HEK293 (cell line): Measurements from ENCODE around the gene SMIM17.

ENCODE experiments used
- CTCF ChIA-PET: fragments of 350-600 bp; formaldehyde crosslinking; extraction: SDS; loops from one replicate; lab custom pipeline; 2021; ENCODE audit warnings: antibody characterized with exemption; lab: Yijun Ruan, JAX
- POLR2A ChIA-PET: fragments of 300-600 bp; formaldehyde crosslinking; extraction: SDS; loops from one replicate; lab custom pipeline; 2020; ENCODE audit warnings: antibody characterized with exemption, inconsistent platforms; lab: Yijun Ruan, JAX
- H3K27ac ChIP-seq: fragments of 200-500 bp; sonication (Bioruptor generic); 2 replicates; pipeline ENCODE4 v1.5.1; 2014; ENCODE audit warnings: low read depth, low read length, control low read depth, inconsistent platforms; ENCODE audit errors: extremely low read depth
- H3K36me3 ChIP-seq, 2 experiments: fragments of 200-500 bp in 1 of 2; sonication (Bioruptor generic) in 1 of 2; 1 replicate in 1 of 2; 2 replicates in 1 of 2; pipeline ENCODE4 v1.5.1; 2014 to 2017; ENCODE audit warnings: inconsistent platforms in 2 of 2, low read length in 2 of 2; ENCODE audit not compliant: control insufficient read depth in 2 of 2, insufficient read depth in 1 of 2
- H3K4me1 ChIP-seq: fragments of 200-500 bp; sonication (Bioruptor generic); 2 replicates; pipeline ENCODE4 v1.5.1; 2014; ENCODE audit warnings: mild to moderate bottlenecking, low read length, inconsistent platforms; ENCODE audit not compliant: control insufficient read depth, insufficient read depth
- H3K4me3 ChIP-seq: 2 replicates; pipeline ENCODE4 v1.5.1; 2011; ENCODE audit warnings: low read depth, mild to moderate bottlenecking, control low read depth, low read length, moderate library complexity
- H3K9me3 ChIP-seq: fragments of 200-500 bp; sonication (Bioruptor generic); 2 replicates; pipeline ENCODE4 v1.5.1; 2014; ENCODE audit warnings: low read depth, low read length, inconsistent platforms; ENCODE audit not compliant: control insufficient read depth, insufficient read depth
- FEZF1 ChIP-seq: fragments of 450-650 bp; formaldehyde crosslinking; IDR thresholded peaks from 2 replicates; pipeline ENCODE4 v1.5.1; 2016; ENCODE audit warnings: missing biosample characterization, missing genetic modification characterization
- GLI4 ChIP-seq: fragments of 450-650 bp; formaldehyde crosslinking; IDR thresholded peaks from 2 replicates; pipeline ENCODE4 v1.5.1; 2016; ENCODE audit warnings: missing biosample characterization, missing genetic modification characterization
- GLIS1 ChIP-seq: fragments of 450-650 bp; formaldehyde crosslinking; IDR thresholded peaks from 2 replicates; pipeline ENCODE4 v1.5.1; 2016; ENCODE audit warnings: missing biosample characterization, missing genetic modification characterization
- KLF1 ChIP-seq: fragments of 450-650 bp; formaldehyde crosslinking; IDR thresholded peaks from 2 replicates; pipeline ENCODE4 v1.5.1; 2016; ENCODE audit warnings: missing biosample characterization, missing genetic modification characterization
- KLF8 ChIP-seq: fragments of 450-650 bp; formaldehyde crosslinking; IDR thresholded peaks from 2 replicates; pipeline ENCODE4 v1.5.1; 2016; ENCODE audit warnings: missing biosample characterization, missing genetic modification characterization
- KLF9 ChIP-seq: fragments of 450-650 bp; formaldehyde crosslinking; IDR thresholded peaks from 2 replicates; pipeline ENCODE4 v1.5.1; 2016; ENCODE audit warnings: missing biosample characterization, missing genetic modification characterization, low read depth
- SP7 ChIP-seq: fragments of 450-650 bp; formaldehyde crosslinking; IDR thresholded peaks from 2 replicates; pipeline ENCODE4 v1.5.1; 2016; ENCODE audit warnings: missing biosample characterization, missing genetic modification characterization
- ZBTB20 ChIP-seq: fragments of 450-650 bp; formaldehyde crosslinking; IDR thresholded peaks from 2 replicates; pipeline ENCODE4 v1.5.1; 2016; ENCODE audit warnings: missing biosample characterization, missing genetic modification characterization
- ZFHX2 ChIP-seq: fragments of 450-650 bp; formaldehyde crosslinking; conservative IDR thresholded peaks from 2 replicates; pipeline ENCODE4 v1.5.1; 2016; ENCODE audit warnings: missing biosample characterization, missing genetic modification characterization
- ZNF23 ChIP-seq: fragments of 450-650 bp; formaldehyde crosslinking; IDR thresholded peaks from 2 replicates; pipeline ENCODE4 v1.5.1; 2016; ENCODE audit warnings: missing biosample characterization, missing genetic modification characterization, borderline replicate concordance
- ZNF239 ChIP-seq: fragments of 450-650 bp; formaldehyde crosslinking; IDR thresholded peaks from 2 replicates; pipeline ENCODE4 v1.5.1; 2016; ENCODE audit warnings: missing biosample characterization, missing genetic modification characterization
- ZNF311 ChIP-seq: fragments of 450-650 bp; formaldehyde crosslinking; IDR thresholded peaks from 2 replicates; pipeline ENCODE4 v1.5.1; 2017; ENCODE audit warnings: missing biosample characterization, missing genetic modification characterization, borderline replicate concordance
- ZNF366 ChIP-seq: fragments of 450-650 bp; formaldehyde crosslinking; conservative IDR thresholded peaks from 2 replicates; pipeline ENCODE4 v1.5.1; 2016; ENCODE audit warnings: missing biosample characterization, missing genetic modification characterization
- ZNF514 ChIP-seq: fragments of 450-650 bp; formaldehyde crosslinking; IDR thresholded peaks from 2 replicates; pipeline ENCODE4 v1.5.1; 2016; ENCODE audit warnings: missing biosample characterization, missing genetic modification characterization
- ZNF600 ChIP-seq: fragments of 450-650 bp; formaldehyde crosslinking; IDR thresholded peaks from 2 replicates; pipeline ENCODE4 v1.5.1; 2016; ENCODE audit warnings: missing biosample characterization, missing genetic modification characterization
- ZNF610 ChIP-seq: fragments of 450-650 bp; formaldehyde crosslinking; IDR thresholded peaks from 2 replicates; pipeline ENCODE4 v1.5.1; 2016; ENCODE audit warnings: missing biosample characterization, missing genetic modification characterization, borderline replicate concordance
- ZNF654 ChIP-seq: fragments of 450-650 bp; formaldehyde crosslinking; IDR thresholded peaks from 2 replicates; pipeline ENCODE4 v1.5.1; 2016; ENCODE audit warnings: low read depth, missing biosample characterization, missing genetic modification characterization
- ZNF785 ChIP-seq: fragments of 450-650 bp; formaldehyde crosslinking; IDR thresholded peaks from 2 replicates; pipeline ENCODE4 v1.5.1; 2016; ENCODE audit warnings: missing biosample characterization, missing genetic modification characterization
- ZNF792 ChIP-seq: fragments of 450-650 bp; formaldehyde crosslinking; IDR thresholded peaks from 2 replicates; pipeline ENCODE4 v1.5.1; 2016; ENCODE audit warnings: missing biosample characterization, missing genetic modification characterization
- ZSCAN16 ChIP-seq: fragments of 450-650 bp; formaldehyde crosslinking; IDR thresholded peaks from 2 replicates; pipeline ENCODE4 v1.5.1; 2016; ENCODE audit warnings: missing biosample characterization, missing genetic modification characterization
- ZSCAN30 ChIP-seq: fragments of 450-650 bp; IDR thresholded peaks from 2 replicates; pipeline ENCODE4 v1.5.1; 2018; ENCODE audit warnings: missing biosample characterization, mild to moderate bottlenecking, missing genetic modification characterization, moderate library complexity
- ZXDB ChIP-seq: fragments of 450-650 bp; formaldehyde crosslinking; IDR thresholded peaks from 2 replicates; pipeline ENCODE4 v1.5.1; 2016; ENCODE audit warnings: missing biosample characterization, missing genetic modification characterization
- TF ChIP-seq, protein P1 (sequence below): fragments of 450-650 bp; IDR thresholded peaks from 2 replicates; pipeline ENCODE4 v1.5.1; 2018; ENCODE audit warnings: missing biosample characterization, mild to moderate bottlenecking, missing genetic modification characterization
- TF ChIP-seq, protein P2 (sequence below): fragments of 450-650 bp; formaldehyde crosslinking; optimal IDR thresholded peaks from 2 replicates; pipeline ENCODE3; 2016; ENCODE audit warnings: missing biosample characterization, mild to moderate bottlenecking, missing genetic modification characterization
- TF ChIP-seq, protein P3 (sequence below): fragments of 450-650 bp; formaldehyde crosslinking; IDR thresholded peaks from 2 replicates; pipeline ENCODE4 v1.5.1; 2016; ENCODE audit warnings: missing biosample characterization, missing genetic modification characterization
- TF ChIP-seq, protein P4 (sequence below): fragments of 450-650 bp; formaldehyde crosslinking; IDR thresholded peaks from 2 replicates; pipeline ENCODE4 v1.5.1; 2016; ENCODE audit warnings: missing biosample characterization, missing genetic modification characterization
- TF ChIP-seq, protein P5 (sequence below): fragments of 450-650 bp; formaldehyde crosslinking; IDR thresholded peaks from 2 replicates; pipeline ENCODE4 v1.5.1; 2017; ENCODE audit warnings: missing biosample characterization, missing genetic modification characterization
- TF ChIP-seq, protein P6 (sequence below): fragments of 450-650 bp; formaldehyde crosslinking; IDR thresholded peaks from 2 replicates; pipeline ENCODE4 v1.5.1; 2016; ENCODE audit warnings: missing biosample characterization, missing genetic modification characterization

SMIM17 gene

DNA sequence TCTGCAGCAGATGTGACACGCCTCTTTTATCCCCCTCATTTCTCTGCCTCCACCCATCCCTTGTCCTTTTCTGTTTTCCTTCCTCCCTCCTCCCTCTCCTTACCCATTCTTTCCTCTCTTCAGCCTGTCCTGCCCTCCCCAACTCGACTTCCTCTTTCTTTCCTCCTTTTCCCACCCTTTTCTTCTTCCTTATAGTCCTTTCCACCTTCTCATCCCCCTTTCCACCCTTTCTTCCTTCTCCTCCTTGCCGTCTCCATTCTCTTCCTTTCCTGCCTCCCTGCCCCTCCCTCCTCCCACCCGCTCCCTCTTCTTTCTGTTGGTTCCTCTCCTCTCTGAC is 48.5 kb upstream of the SMIM17 start (continued):
- 0 out of 2 replicates have a peak, but pooled peaks have one; percentile 60 for TF ChIP-seq ZNF514
- 0 out of 2 replicates have a peak, but pooled peaks have one; percentile 0 for TF ChIP-seq ZBTB20

DNA sequence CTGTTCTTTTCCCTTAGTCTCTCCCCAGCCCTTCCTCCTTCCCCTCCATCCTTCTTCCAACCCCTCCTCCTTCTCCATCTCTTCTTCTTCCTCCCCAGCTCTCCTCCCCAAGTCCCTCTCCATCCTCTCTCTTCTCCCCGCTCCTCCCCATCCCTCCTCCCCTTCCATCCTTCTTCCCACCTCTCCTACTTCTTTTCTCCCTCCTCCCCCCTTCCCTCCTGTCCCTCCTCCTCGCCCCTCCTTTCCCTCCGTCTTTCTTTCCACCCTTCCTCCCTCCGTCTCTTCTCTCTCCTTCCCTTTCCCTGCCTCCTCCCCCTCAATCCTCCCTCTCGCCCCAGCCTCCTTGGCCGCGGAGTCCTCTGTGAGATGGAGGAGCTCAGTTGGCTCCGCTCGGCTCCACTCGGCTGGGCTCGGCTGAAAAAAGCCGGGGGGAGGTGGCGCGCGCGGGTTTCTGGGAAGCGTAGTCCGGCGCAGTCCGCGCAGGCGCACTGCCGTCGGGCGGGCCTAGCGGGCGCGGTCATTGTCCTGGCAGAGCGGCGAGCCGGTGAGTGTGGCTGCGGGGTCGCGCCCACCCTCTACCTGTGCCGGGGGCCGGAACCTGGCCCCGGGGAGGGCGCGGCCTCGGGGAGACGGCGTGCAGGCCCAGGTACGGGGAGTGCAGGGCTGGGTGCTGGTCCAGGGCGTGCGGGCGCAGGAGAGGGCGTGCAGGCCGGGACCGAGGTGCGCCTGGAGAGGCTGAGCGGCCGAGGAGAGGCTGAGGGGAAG is 48.0 kb upstream of the SMIM17 start, which contains the start of gene ZNF71:
ZNF71 (plus strand) TSS at position 520 of the 765 bp plus-strand sequence. CDS start 6,257 bp downstream, outside the sequence.
- H3K27ac ChIP-seq: peak within 1 kb of the TSS; percentile 83; the same call in 1 of the 2 replicates
- ChIA-PET POLR2A (interaction anchor here (0.6 to 1.5 kb wide), 9 partner anchors 20 to 1978 kb away, joined by 3 to 11 read pairs (median 4); partner anchors contain the start of genes ZFP28 and ZNF444), CTCF (interaction anchor here (0.6 to 1.6 kb wide), 5 partner anchors 14 to 1502 kb away, joined by 3 to 4 read pairs (median 3); no protein-coding TSS in a partner anchor)
- no peaks in the 10 kb centered on the region; the same call in none of the 2 replicates for H3K9me3 ChIP-seq
- peak within 1 kb of the TSS; percentile 78 for H3K4me3 ChIP-seq
- H3K4me1 ChIP-seq: no peaks in the 10 kb centered on the region
- H3K36me3 ChIP-seq: peaks cover 3 to 22% of the 10 kb centered on the region in 2 experiments; a peak in 1 of 3 replicates
- peak; percentile 59; the same call in 1 of the 2 replicates for TF ChIP-seq ZNF610 (tag by site-specific recombination)
- peak; percentile 73 for TF ChIP-seq KLF9 (tag by site-specific recombination)
- TF ChIP-seq KLF1 (tag by site-specific recombination): peak; percentile 48
- TF ChIP-seq, protein P1, sequence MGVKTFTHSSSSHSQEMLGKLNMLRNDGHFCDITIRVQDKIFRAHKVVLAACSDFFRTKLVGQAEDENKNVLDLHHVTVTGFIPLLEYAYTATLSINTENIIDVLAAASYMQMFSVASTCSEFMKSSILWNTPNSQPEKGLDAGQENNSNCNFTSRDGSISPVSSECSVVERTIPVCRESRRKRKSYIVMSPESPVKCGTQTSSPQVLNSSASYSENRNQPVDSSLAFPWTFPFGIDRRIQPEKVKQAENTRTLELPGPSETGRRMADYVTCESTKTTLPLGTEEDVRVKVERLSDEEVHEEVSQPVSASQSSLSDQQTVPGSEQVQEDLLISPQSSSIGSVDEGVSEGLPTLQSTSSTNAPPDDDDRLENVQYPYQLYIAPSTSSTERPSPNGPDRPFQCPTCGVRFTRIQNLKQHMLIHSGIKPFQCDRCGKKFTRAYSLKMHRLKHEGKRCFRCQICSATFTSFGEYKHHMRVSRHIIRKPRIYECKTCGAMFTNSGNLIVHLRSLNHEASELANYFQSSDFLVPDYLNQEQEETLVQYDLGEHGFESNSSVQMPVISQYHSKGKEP (tag by site-specific recombination): no peak
- TF ChIP-seq ZXDB (tag by site-specific recombination): peak; percentile 54
- peak; percentile 66 for TF ChIP-seq ZFHX2
- TF ChIP-seq, protein P2, sequence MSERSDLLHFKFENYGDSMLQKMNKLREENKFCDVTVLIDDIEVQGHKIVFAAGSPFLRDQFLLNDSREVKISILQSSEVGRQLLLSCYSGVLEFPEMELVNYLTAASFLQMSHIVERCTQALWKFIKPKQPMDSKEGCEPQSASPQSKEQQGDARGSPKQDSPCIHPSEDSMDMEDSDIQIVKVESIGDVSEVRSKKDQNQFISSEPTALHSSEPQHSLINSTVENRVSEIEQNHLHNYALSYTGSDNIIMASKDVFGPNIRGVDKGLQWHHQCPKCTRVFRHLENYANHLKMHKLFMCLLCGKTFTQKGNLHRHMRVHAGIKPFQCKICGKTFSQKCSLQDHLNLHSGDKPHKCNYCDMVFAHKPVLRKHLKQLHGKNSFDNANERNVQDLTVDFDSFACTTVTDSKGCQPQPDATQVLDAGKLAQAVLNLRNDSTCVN: peak; percentile 93
- TF ChIP-seq, protein P3, sequence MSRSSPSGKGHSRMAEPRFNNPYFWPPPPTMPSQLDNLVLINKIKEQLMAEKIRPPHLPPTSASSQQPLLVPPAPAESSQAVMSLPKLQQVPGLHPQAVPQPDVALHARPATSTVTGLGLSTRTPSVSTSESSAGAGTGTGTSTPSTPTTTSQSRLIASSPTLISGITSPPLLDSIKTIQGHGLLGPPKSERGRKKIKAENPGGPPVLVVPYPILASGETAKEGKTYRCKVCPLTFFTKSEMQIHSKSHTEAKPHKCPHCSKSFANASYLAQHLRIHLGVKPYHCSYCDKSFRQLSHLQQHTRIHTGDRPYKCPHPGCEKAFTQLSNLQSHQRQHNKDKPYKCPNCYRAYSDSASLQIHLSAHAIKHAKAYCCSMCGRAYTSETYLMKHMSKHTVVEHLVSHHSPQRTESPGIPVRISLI (tag by site-specific recombination): peak; percentile 92
- TF ChIP-seq ZSCAN16 (tag by site-specific recombination): peak; percentile 14; the same call in 1 of the 2 replicates
- TF ChIP-seq ZNF366 (tag by site-specific recombination): peak; percentile 94
- no peak for TF ChIP-seq ZNF23 (tag by site-specific recombination)
- 0 out of 2 replicates have a peak, but pooled peaks have one; percentile 31 for TF ChIP-seq FEZF1 (tag by site-specific recombination)
- TF ChIP-seq, protein P4, sequence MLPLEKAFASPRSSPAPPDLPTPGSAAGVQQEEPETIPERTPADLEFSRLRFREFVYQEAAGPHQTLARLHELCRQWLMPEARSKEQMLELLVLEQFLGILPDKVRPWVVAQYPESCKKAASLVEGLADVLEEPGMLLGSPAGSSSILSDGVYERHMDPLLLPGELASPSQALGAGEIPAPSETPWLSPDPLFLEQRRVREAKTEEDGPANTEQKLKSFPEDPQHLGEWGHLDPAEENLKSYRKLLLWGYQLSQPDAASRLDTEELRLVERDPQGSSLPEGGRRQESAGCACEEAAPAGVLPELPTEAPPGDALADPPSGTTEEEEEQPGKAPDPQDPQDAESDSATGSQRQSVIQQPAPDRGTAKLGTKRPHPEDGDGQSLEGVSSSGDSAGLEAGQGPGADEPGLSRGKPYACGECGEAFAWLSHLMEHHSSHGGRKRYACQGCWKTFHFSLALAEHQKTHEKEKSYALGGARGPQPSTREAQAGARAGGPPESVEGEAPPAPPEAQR (tag by site-specific recombination): peak; percentile 43; the same call in 1 of the 2 replicates
- TF ChIP-seq ZNF600: peak; percentile 81
- TF ChIP-seq, protein P5, sequence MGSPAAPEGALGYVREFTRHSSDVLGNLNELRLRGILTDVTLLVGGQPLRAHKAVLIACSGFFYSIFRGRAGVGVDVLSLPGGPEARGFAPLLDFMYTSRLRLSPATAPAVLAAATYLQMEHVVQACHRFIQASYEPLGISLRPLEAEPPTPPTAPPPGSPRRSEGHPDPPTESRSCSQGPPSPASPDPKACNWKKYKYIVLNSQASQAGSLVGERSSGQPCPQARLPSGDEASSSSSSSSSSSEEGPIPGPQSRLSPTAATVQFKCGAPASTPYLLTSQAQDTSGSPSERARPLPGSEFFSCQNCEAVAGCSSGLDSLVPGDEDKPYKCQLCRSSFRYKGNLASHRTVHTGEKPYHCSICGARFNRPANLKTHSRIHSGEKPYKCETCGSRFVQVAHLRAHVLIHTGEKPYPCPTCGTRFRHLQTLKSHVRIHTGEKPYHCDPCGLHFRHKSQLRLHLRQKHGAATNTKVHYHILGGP (tag by site-specific recombination): no peak
- peak; percentile 83 for TF ChIP-seq GLI4 (tag by site-specific recombination)
- TF ChIP-seq ZNF785 (tag by site-specific recombination): peak; percentile 65; the same call in 1 of the 2 replicates
- no peak; the same call in 1 of the 2 replicates for TF ChIP-seq GLIS1
- TF ChIP-seq ZNF654: no peak
- no peak for TF ChIP-seq ZSCAN30 (tag by site-specific recombination)
- TF ChIP-seq, protein P6, sequence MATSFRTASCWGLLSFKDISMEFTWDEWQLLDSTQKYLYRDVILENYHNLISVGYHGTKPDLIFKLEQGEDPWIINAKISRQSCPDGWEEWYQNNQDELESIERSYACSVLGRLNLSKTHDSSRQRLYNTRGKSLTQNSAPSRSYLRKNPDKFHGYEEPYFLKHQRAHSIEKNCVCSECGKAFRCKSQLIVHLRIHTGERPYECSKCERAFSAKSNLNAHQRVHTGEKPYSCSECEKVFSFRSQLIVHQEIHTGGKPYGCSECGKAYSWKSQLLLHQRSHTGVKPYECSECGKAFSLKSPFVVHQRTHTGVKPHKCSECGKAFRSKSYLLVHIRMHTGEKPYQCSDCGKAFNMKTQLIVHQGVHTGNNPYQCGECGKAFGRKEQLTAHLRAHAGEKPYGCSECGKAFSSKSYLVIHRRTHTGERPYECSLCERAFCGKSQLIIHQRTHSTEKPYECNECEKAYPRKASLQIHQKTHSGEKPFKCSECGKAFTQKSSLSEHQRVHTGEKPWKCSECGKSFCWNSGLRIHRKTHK (tag by site-specific recombination): no peak
- no peak for TF ChIP-seq ZNF311 (tag by site-specific recombination)
- peak; percentile 28; the same call in 1 of the 2 replicates for TF ChIP-seq ZNF239
- TF ChIP-seq KLF8 (tag by site-specific recombination): peak; percentile 60
- no peak; the same call in 1 of the 2 replicates for TF ChIP-seq SP7
- TF ChIP-seq ZNF792 (tag by site-specific recombination): 0 out of 2 replicates have a peak, but pooled peaks have one; percentile 45
